ENCODE data around the gene MORF4L2. TPM values are rescaled to one million over a fixed set of nuclear protein-coding genes. Genes with fewer than 3 reads are reported as not detected.

Gene MORF4L2
- total RNA-seq, 1 donor from 2014 or later, result 545 TPM

GRCh38 chrX:103685396-103685795, 1.1 kb downstream of the MORF4L2 start:
- Mint-ChIP-seq H3K27me3 (ENCODE audit: low read depth) (no peaks in the 10 kb centered on the region), H3K27ac (ENCODE audit: unreplicated experiment) (peak overlapping the region; percentile 34), H3K4me3 (ENCODE audit: unreplicated experiment) (no peak overlapping the region), H3K4me1 (ENCODE audit: low read depth) (peaks cover 25% of the 10 kb centered on the region), H3K36me3 (ENCODE audit: low read depth) (peaks cover 14% of the 10 kb centered on the region), H3K9me3 (ENCODE audit: low read depth) (no peaks in the 10 kb centered on the region)
- TF ChIP-seq CTCF (IDR thresholded peaks at IDR 0.05), result no peak
- DNase-seq (ENCODE audit: low spot score), result no peak

GRCh38 chrX:103681443-103681842, 5.1 kb downstream of the MORF4L2 start:
- DNase-seq (ENCODE audit: low spot score), result no peak
- no peak for TF ChIP-seq CTCF (IDR thresholded peaks at IDR 0.05)
- H3K4me1 Mint-ChIP-seq (ENCODE audit: low read depth), result peaks cover 51% of the 10 kb centered on the region
- no peak overlapping the region for H3K4me3 Mint-ChIP-seq (ENCODE audit: unreplicated experiment)
- H3K27ac Mint-ChIP-seq (ENCODE audit: unreplicated experiment), result no peak overlapping the region
- no peaks in the 10 kb centered on the region for H3K9me3 Mint-ChIP-seq (ENCODE audit: low read depth)
- no peaks in the 10 kb centered on the region for H3K27me3 Mint-ChIP-seq (ENCODE audit: low read depth)
- peaks cover 29% of the 10 kb centered on the region for H3K36me3 Mint-ChIP-seq (ENCODE audit: low read depth)

GRCh38 chrX:103678199-103678993, 8.1 kb downstream of the MORF4L2 start:
- Mint-ChIP-seq H3K9me3 (ENCODE audit: low read depth) (no peaks in the 10 kb centered on the region), H3K27ac (ENCODE audit: unreplicated experiment) (peak overlapping the region; percentile 49), H3K27me3 (ENCODE audit: low read depth) (no peaks in the 10 kb centered on the region), H3K4me3 (ENCODE audit: unreplicated experiment) (no peak overlapping the region), H3K36me3 (ENCODE audit: low read depth) (peaks cover 22% of the 10 kb centered on the region), H3K4me1 (ENCODE audit: low read depth) (peaks cover 36% of the 10 kb centered on the region)
- no peak for DNase-seq (ENCODE audit: low spot score)
- TF ChIP-seq CTCF (IDR thresholded peaks at IDR 0.05), result no peak

- peaks cover 24% of the 10 kb centered on the region for H3K4me1 Mint-ChIP-seq (ENCODE audit: low read depth)
- H3K9me3 Mint-ChIP-seq (ENCODE audit: low read depth), result no peaks in the 10 kb centered on the region
- H3K36me3 Mint-ChIP-seq (ENCODE audit: low read depth), result peaks cover 19% of the 10 kb centered on the region
- no peaks in the 10 kb centered on the region for H3K27me3 Mint-ChIP-seq (ENCODE audit: low read depth)
- H3K4me3 Mint-ChIP-seq (ENCODE audit: unreplicated experiment), result no peak overlapping the region
- no peak overlapping the region for H3K27ac Mint-ChIP-seq (ENCODE audit: unreplicated experiment)
- TF ChIP-seq CTCF (IDR thresholded peaks at IDR 0.05), result no peak
- DNase-seq (ENCODE audit: low spot score), result no peak
These were observed 11.7 kb downstream of the MORF4L2 start for GRCh38 chrX:103674531-103675454.

- Mint-ChIP-seq H3K4me3 (ENCODE audit: unreplicated experiment) (no peak overlapping the region), H3K27ac (ENCODE audit: unreplicated experiment) (no peak overlapping the region)
- no peak for TF ChIP-seq CTCF (IDR thresholded peaks at IDR 0.05)
These were observed 16.8 kb downstream of the MORF4L2 start for GRCh38 chrX:103669745-103670144.

More at GRCh38 chrX:103669745-103670144, 16.8 kb downstream of the MORF4L2 start:
- Mint-ChIP-seq H3K36me3 (ENCODE audit: low read depth) (no peaks in the 10 kb centered on the region), H3K4me1 (ENCODE audit: low read depth) (no peaks in the 10 kb centered on the region), H3K27me3 (ENCODE audit: low read depth) (no peaks in the 10 kb centered on the region), H3K9me3 (ENCODE audit: low read depth) (no peaks in the 10 kb centered on the region)
- DNase-seq (ENCODE audit: low spot score), result no peak
